Mesodermal cell (in vitro differentiated cells): Measurements from ENCODE around the gene DOCK4.

ENCODE experiments used
- H3K27ac ChIP-seq: 2 replicates; pipeline ENCODE4 v1.7.0; 2013; ENCODE audit warnings: mild to moderate bottlenecking, low read depth, low read length, moderate library complexity; ENCODE audit not compliant: severe bottlenecking
- H3K36me3 ChIP-seq: 2 replicates; pipeline ENCODE4 v1.7.1; 2013; ENCODE audit warnings: mild to moderate bottlenecking, low read length, moderate library complexity; ENCODE audit not compliant: control insufficient read depth, insufficient read depth
- H3K4me1 ChIP-seq: one replicate; pipeline ENCODE4 v1.7.1; 2013; ENCODE audit warnings: mild to moderate bottlenecking, low read length; ENCODE audit not compliant: insufficient read depth, control insufficient read depth, poor library complexity, severe bottlenecking
- H3K4me3 ChIP-seq: 2 replicates; pipeline ENCODE4 v1.7.0; 2013; ENCODE audit warnings: low read length, control low read depth, mild to moderate bottlenecking; ENCODE audit not compliant: insufficient read depth, poor library complexity, severe bottlenecking; ENCODE audit errors: extremely low read depth
- H3K9me3 ChIP-seq: 2 replicates; pipeline ENCODE4 v1.7.1; 2013; ENCODE audit warnings: mild to moderate bottlenecking, low read length, moderate library complexity; ENCODE audit not compliant: control insufficient read depth
- WGBS, 2 experiments: methylation state at CpG; one replicate each; pipeline ENCODE4 v1.1.5; 2013; ENCODE audit warnings: missing lambda C conversion rate in 2 of 2; ENCODE audit not compliant: insufficient coverage in 2 of 2; 5-methylcytosine and 5-hydroxymethylcytosine counted together

DOCK4 gene

DNA sequence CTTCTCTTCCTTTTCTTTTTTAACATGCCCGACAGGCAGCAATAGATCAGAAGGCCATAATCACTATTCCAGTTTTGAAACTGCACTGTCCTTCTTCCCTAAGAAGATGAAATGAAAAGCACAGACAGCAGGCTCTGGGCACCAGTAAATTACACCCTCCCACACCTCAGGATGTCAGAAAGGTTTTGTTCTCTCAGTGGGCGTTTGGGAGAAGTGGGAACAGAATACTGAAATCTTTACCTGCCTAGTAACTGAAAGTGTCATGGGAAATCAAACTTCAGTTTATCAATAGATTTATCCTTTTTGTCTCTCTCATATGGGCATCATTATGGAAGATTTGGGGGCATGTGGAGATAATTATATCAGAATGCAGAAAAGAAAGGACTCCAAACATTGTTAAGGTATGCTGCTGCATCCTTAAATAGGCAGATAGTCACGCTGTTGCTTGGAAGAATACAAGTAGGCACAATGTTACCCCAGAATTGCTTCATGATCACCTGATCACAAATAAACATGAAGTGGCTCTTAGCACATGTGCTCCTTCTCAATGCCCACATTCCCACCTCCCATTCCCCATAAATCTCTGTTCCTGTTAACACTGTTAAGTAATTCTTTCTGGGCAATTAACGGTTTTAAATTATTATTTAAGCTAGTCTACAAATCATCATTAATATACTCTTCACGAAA is 113.3 kb downstream of the DOCK4 start:
- WGBS, 2 experiments, result 83 to 94% methylated on average over 2 of the region's 5 CpGs

GRCh38 chr7:112092306-112092705 is 113.9 kb downstream of the DOCK4 start:
- Histone ChIP-seq H3K4me3 (no peak overlapping the region), H3K36me3 (no peaks in the 10 kb centered on the region), H3K27ac (no peak overlapping the region), H3K9me3 (no peaks in the 10 kb centered on the region), H3K4me1 (no peaks in the 10 kb centered on the region)
- WGBS, 2 experiments, result 95 to 98% methylated on average over 7 to 8 of the region's 8 CpGs

More for the DNA sequence above, 113.3 kb downstream of the DOCK4 start:
- Histone ChIP-seq H3K27ac (no peak overlapping the region), H3K36me3 (no peaks in the 10 kb centered on the region), H3K4me3 (no peak overlapping the region), H3K4me1 (no peaks in the 10 kb centered on the region), H3K9me3 (no peaks in the 10 kb centered on the region)

DNA sequence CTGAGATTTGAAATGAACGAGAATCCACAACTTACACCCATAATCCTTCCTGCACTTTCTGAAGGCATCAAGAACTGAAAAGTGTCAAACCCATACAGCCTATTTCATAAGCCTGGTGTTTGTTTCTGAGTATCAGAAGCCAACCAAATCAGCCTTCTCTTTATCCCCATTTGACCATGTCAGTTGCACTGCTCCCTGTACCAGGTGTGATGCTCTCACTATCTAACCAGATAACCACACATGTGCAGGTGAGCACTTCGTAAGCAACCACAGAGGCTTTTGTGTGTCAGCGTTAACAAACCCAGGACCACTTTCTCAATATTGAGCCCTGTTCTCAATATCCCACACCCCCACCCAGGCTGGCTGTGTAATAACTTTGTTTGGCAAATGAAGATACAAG is 114.4 kb downstream of the DOCK4 start:
- Histone ChIP-seq H3K36me3 (no peaks in the 10 kb centered on the region), H3K4me1 (peaks cover 2% of the 10 kb centered on the region), H3K27ac (no peak overlapping the region), H3K9me3 (no peaks in the 10 kb centered on the region), H3K4me3 (no peak overlapping the region)
- WGBS, 2 experiments, result 94 to 100% methylated on average over 2 of the region's 3 CpGs

GRCh38 chr7:112089551-112089950 is 116.6 kb downstream of the DOCK4 start:
- WGBS, 2 experiments, result 100% methylated on average over 3 of the region's 4 CpGs; no CpG with 5 or more reads in 1 of the 2 experiments

GRCh38 chr7:112088484-112089016 is 117.6 kb downstream of the DOCK4 start:
- peaks cover 12% of the 10 kb centered on the region for H3K4me1 ChIP-seq
- WGBS, 2 experiments, result 89% methylated on average over 1 of the region's 4 CpGs; no CpG with 5 or more reads in 1 of the 2 experiments
- H3K4me3 ChIP-seq, result no peak overlapping the region
- H3K9me3 ChIP-seq, result no peaks in the 10 kb centered on the region
- H3K36me3 ChIP-seq, result no peaks in the 10 kb centered on the region
- H3K27ac ChIP-seq, result no peak overlapping the region

More at GRCh38 chr7:112089551-112089950, 116.6 kb downstream of the DOCK4 start:
- Histone ChIP-seq H3K27ac (no peak overlapping the region), H3K36me3 (no peaks in the 10 kb centered on the region), H3K9me3 (no peaks in the 10 kb centered on the region), H3K4me1 (peaks cover 7% of the 10 kb centered on the region), H3K4me3 (no peak overlapping the region)

- Histone ChIP-seq H3K4me3 (no peak overlapping the region), H3K36me3 (no peaks in the 10 kb centered on the region), H3K9me3 (no peaks in the 10 kb centered on the region), H3K4me1 (peaks cover 18% of the 10 kb centered on the region), H3K27ac (no peak overlapping the region)
- WGBS, 2 experiments, result 78 to 92% methylated on average over 2 to 3 of the region's 3 CpGs
Observed at GRCh38 chr7:112086496-112087254, 119.5 kb downstream of the DOCK4 start.

GRCh38 chr7:112084520-112084971 is 121.7 kb downstream of the DOCK4 start:
- H3K27ac ChIP-seq, result no peak overlapping the region
- H3K9me3 ChIP-seq, result no peaks in the 10 kb centered on the region
- H3K4me3 ChIP-seq, result no peak overlapping the region
- WGBS, 2 experiments, result 85% methylated on average over 1 of the region's 3 CpGs; no CpG with 5 or more reads in 1 of the 2 experiments
- no peaks in the 10 kb centered on the region for H3K36me3 ChIP-seq
- H3K4me1 ChIP-seq, result peaks cover 30% of the 10 kb centered on the region

- H3K4me3 ChIP-seq, result no peak overlapping the region
- 94 to 96% methylated on average over 2 to 4 of the region's 7 CpGs for WGBS, 2 experiments
Observed at GRCh38 chr7:112083776-112084355, 122.3 kb downstream of the DOCK4 start.

GRCh38 chr7:112082306-112082705 is 123.9 kb downstream of the DOCK4 start:
- WGBS, 2 experiments, result no CpG with 5 or more reads among the region's 7 CpGs

More at GRCh38 chr7:112083776-112084355, 122.3 kb downstream of the DOCK4 start:
- Histone ChIP-seq H3K9me3 (no peaks in the 10 kb centered on the region), H3K36me3 (no peaks in the 10 kb centered on the region), H3K4me1 (peaks cover 36% of the 10 kb centered on the region), H3K27ac (no peak overlapping the region)

DNA sequence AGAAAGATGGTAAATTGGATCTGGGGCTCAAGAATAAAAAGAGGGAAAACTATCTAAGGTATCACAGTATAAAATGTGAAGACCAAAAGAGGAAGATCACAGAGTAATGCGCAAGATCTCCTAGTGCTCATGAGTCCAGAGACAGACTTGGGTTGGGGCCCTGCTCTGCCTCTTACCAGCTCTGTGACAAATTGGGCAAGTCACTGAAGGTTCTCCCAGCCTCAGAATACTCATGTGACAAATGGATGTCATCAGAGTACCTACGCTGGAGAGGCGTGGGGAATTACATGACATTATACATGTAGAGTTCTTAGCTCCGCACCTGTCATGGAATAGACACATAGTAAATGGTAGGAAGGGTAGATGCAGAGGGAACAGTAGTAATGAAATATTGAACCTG is 124.4 kb downstream of the DOCK4 start:
- no peaks in the 10 kb centered on the region for H3K9me3 ChIP-seq
- 100% methylated on average over 4 of the region's 4 CpGs for WGBS, 2 experiments
- no peak overlapping the region for H3K27ac ChIP-seq
- no peaks in the 10 kb centered on the region for H3K36me3 ChIP-seq
- peaks cover 34% of the 10 kb centered on the region for H3K4me1 ChIP-seq
- H3K4me3 ChIP-seq, result no peak overlapping the region

More at GRCh38 chr7:112082306-112082705, 123.9 kb downstream of the DOCK4 start:
- Histone ChIP-seq H3K9me3 (no peaks in the 10 kb centered on the region), H3K36me3 (no peaks in the 10 kb centered on the region), H3K4me1 (peaks cover 36% of the 10 kb centered on the region), H3K4me3 (no peak overlapping the region), H3K27ac (no peak overlapping the region)
